GM18909 (cell line): ENCODE results near the gene NFATC1.

Experiments
- ATAC-seq: cut with Tn5 transposase; IDR thresholded peaks from one replicate; pipeline ENCODE4 v1.9.1; 2021; ENCODE audit warnings: mild to moderate bottlenecking; ENCODE audit not compliant: unreplicated experiment, poor library complexity

The NFATC1 gene

GRCh38 chr18:79395761-79396404 is at the start of gene NFATC1:
TSS of gene NFATC1 (plus strand) at chr18:79395930. CDS start at chr18:79396225, 295 bp downstream.
- ATAC-seq, result no peak

DNA sequence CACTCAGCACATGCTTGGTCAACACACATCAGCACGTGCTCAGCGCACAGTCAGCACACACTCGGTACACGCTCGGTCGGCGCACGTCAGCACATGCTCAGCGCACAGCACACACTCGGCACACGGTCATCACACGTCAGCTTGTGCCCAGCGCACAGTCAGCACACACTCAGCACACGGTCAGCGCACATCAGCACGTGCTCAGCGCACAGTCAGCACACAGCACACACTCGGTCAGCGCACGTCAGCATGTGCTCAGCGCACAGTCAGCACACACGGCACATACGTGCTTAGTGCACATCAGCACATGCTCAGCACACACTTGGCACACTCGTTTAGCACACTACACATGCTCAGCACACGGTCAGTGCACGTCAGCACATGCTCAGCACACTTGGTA is 49.7 kb upstream of the NFATC1 start:
- ATAC-seq, result no peak

GRCh38 chr18:79348066-79348465 is 47.7 kb upstream of the NFATC1 start:
- ATAC-seq, result no peak

DNA sequence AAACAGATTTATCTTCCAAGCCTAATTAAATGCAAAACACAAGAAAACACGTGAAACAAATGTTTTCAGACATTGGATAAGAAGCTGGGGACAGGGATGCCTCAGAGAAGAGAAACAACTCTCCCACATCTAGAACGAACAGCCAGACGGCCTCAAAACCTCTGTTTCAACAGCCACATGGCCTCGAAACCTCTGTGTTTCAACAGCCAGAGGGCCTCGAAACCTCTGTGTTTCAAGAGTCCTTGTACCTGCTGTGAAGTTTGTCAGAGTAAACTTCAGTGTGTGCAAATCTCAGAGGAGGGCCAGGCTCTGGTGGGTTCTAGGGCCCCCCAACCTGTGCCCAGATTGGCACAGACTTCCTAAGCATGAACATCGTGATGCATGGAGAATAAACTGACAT is 43.3 kb upstream of the NFATC1 start:
- ATAC-seq, result no peak

GRCh38 chr18:79353267-79353666 is 42.5 kb upstream of the NFATC1 start:
- no peak for ATAC-seq

DNA sequence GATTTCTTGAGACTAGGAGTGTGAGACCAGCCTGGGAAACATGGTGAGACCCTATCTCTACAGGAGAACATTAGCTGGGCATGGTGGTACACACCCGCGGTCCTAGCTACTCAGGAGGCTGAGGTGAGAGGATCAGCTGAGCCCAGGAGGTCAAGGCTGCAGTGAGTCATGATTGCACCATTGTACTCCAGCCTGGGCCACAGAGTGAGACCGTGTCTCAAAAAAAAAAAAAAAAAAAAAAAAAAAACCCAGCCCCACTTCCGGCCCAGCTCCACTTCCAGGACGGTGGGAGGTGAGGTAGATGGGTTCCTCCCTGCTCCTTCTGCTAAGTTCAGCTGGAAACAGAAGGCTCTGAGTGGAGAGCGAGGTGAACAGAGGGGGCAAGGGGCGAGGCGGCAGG is 41.4 kb upstream of the NFATC1 start:
- no peak for ATAC-seq

DNA sequence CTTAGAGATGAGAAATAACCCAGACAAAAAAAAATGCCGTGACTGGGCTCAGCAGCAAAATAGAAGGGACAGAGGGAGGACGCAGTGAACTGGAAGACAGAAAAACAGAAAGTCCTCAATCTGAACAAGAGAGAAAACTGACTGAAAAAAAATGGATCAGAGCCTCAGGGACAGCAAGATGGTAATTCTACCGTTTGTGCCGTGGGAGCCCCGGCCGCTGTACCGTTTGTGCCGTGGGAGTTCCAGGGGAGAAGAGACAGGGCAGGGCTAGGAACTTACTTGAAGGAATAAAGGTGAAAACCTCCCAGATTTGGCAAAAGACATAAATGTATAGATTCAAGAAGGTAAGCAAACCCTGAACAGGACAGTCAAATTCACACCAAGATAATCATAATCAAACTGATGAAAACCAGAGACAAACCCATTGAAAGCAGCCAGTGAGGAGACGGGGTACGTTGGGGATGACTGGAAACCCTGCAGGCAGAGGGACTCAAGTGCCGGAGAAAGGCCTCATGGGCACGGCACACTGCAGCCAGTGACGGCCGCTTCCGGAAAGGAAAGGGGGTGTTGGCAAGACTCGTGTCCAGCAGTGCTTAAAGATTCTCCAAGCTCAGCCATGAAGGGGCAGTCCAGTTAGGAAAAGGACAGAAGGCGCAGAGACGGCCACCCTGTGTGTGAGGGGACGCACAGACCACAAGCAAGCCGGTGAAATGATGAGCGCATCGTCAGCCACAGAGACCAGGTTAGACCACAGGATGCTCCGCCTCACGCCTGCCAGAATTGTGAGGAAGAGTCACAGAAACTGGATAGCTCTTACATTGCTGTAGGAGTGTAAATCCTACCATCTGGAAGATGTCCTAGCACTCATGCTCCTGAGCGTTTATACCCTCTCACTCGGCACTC is 40.0 kb upstream of the NFATC1 start:
- ATAC-seq, result peak; percentile 41

- ATAC-seq, result peak; percentile 93
Observed at GRCh38 chr18:79356435-79356834, 39.3 kb upstream of the NFATC1 start.

GRCh38 chr18:79360933-79361332 is 34.8 kb upstream of the NFATC1 start:
- no peak for ATAC-seq

DNA sequence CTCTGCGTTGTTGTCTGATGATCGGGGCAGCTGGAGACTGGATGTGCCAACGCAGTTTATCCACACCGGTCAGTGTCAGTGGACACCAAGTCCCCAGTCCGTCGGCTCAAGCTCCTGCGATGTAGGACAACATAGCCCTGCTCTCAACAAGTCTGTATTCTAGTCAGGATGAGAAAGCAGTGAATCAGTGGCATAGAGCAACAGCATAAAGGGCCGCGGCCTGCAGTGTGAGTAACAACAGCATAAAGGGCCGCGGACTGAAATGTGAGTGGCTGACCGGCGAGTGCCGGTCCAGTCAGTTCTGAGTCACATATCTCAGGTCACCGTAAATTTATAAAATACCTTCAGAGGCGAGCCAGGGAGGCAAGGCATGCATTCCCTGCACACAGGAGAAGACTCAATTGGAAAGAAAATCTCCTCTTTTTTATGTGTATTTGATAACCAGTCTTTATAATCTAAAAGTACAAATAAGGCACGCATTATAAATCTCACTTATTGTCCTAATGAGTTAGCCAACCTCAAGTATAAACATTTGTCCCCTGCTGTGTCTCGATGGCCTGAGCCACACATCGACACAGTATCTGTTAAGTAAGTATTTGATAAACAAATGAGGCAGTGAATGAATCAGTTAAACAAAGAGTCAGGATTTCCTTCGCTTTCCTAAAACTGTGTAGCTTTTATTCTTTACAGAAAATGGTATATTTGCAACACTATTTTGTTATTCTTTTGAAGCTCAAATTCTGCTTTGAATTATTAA is 33.8 kb upstream of the NFATC1 start:
- no peak for ATAC-seq

GRCh38 chr18:79365701-79366100 is 30.0 kb upstream of the NFATC1 start:
- ATAC-seq, result no peak

- ATAC-seq, result no peak
Observed at GRCh38 chr18:79366177-79367094, 29.3 kb upstream of the NFATC1 start.

DNA sequence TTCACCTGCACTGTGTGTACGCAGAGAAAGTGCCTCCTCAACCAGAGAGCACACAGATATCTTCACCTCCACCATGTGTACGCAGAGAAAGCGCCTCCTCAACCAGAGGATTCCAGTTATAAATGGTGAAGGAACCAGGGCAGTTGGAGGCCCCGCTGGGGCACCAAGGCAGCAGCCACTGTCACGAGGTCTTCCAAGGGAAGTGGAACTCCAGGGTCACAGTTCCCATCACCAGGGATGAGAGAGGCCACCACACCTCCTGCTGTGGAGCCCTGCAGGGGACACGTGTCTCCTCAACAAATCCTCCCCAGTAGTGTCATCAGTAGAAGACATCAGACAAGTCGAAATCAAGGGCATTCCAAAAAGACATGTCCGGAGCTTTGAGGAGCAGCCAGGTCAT is 28.2 kb upstream of the NFATC1 start:
- no peak for ATAC-seq

- ATAC-seq, result no peak
Observed at GRCh38 chr18:79367989-79368388, 27.7 kb upstream of the NFATC1 start.

- ATAC-seq, result no peak
Observed at GRCh38 chr18:79368681-79369080, 27.0 kb upstream of the NFATC1 start.

DNA sequence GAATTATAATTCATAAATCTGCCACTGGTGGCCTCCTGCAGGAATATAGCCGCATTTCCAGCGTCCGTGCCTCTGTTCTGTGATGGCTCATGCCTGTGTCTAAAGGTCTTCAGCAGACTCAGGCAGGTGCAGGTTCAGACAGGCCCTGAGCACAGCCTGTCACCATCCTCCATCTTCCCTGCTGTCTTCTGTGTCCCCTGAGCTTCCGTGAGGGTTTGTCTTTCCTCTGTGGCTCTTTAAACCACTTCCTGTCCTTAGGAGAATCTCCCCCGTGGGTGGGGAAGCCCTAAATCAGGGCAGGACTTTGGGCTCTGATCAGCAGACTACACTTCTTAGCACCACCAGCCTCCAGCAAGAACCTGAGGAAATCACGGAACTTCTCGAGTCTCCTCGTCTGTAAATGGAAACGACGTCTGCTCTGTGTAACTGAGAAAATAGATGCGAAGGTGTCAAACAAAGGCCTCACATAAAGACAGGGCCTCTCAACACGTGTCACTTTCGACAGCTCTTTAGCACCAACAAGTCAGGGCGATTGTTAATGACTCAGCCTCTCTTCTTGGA is 24.1 kb upstream of the NFATC1 start:
- ATAC-seq, result no peak

DNA sequence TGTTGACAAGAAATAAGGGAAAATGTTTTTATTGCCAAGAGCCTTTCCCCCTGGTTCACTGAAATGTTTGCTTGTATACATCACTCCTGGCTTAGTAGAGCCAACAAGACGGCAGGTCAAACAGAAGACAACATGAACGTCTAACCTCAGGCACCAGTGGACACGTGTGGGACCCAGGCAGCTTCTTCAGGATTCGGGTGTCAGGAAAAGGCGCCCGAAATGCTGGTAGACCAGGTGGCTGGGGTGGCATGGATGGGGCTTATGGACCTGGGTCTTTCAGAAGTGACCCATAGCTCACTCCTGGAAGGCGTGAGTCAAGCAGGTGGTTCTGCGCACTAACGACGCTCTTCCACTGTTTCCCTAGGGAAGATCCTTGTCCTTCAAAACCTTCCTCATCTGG is 23.3 kb upstream of the NFATC1 start:
- no peak for ATAC-seq

DNA sequence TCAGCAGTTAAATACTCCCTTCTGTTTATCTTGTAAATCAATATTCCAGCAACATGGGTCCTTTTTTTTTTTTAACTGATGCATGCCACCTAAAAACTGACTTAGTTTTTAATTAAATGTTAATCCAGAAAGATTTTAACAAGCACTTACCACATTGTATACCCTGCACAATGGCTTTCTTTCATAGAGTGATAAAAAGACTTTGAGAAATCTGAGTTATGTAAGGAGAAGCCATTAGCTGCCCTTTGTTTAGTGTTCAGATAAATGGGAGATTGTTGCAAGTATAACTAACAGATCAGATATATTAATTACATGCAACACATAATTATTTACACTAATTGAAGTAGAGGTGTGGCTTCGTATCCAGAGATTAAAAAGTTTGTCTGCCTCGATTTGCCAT is 22.7 kb upstream of the NFATC1 start:
- ATAC-seq, result no peak

- ATAC-seq, result no peak
Observed at GRCh38 chr18:79373736-79374135, 22.0 kb upstream of the NFATC1 start.
